NB4 (cell line): ENCODE measurements around the gene NR3C2.

ENCODE experiments used
- CTCF ChIP-seq: IDR thresholded peaks from one replicate; pipeline ENCODE4 v1.5.1; 2012; ENCODE audit warnings: low read depth, low read length
- MAX ChIP-seq: IDR thresholded peaks from 2 replicates; pipeline ENCODE4 v1.6.1; 2011; ENCODE audit warnings: low read depth, low read length
- POLR2A ChIP-seq: IDR thresholded peaks from 2 replicates; pipeline ENCODE4 v1.6.1; 2011; ENCODE audit warnings: mild to moderate bottlenecking; ENCODE audit not compliant: insufficient read length; ENCODE audit errors: extremely low read depth

GRCh38 chr4:148057516-148057915, 384.7 kb downstream of the NR3C2 start:
- TF ChIP-seq CTCF (no peak), POLR2A (no peak), MAX (no peak)
